C4-2B (cell line): Measurements from ENCODE around the gene ENDOV.

ENCODE experiments used
- CTCF ChIP-seq: fragments of 450-650 bp; conservative IDR thresholded peaks from 2 replicates; pipeline ENCODE4 v1.5.1; 2017; ENCODE audit warnings: mild to moderate bottlenecking
- ZFX ChIP-seq: fragments of 450-650 bp; IDR thresholded peaks from 2 replicates; pipeline ENCODE4 v1.6.1; 2017

GRCh38 chr17:80426671-80427326 is 11.8 kb downstream of the ENDOV start:
- TF ChIP-seq CTCF: peak; percentile 98
- TF ChIP-seq ZFX: no peak
